Measurements from ENCODE around the gene THAP2. TPM values are rescaled to one million over a fixed set of nuclear protein-coding genes. Genes with fewer than 3 reads are reported as not detected.
A peak's percentile ranks its signal among the peaks of the same experiment; 100 is the strongest.

THAP2 gene
- total and polyA plus RNA-seq, 2 donors (not counting 3 experiments of a cell fraction or from before 2014, with no cell fraction given), result 1.4 to 4.4 TPM

- DNase-seq (ENCODE audit: low read depth, low spot score) (peak; percentile 93), FAIRE-seq (peak; percentile 85)
- H3K9me1 ChIP-seq (replicated peaks; ENCODE audit: control insufficient read depth, extremely low read depth, insufficient read depth, low read length), result no peaks in the 10 kb centered on the region
- H3K9ac ChIP-seq (replicated peaks; ENCODE audit: extremely low read depth, insufficient read depth, low read length), result peak within 1 kb of the TSS; percentile 39
- no peaks in the 10 kb centered on the region for H3K27me3 ChIP-seq (ENCODE audit: control insufficient read depth in 2 of 2, insufficient read depth in 2 of 2, low read length in 2 of 2)
- BruUV-seq (replicated peaks), result TSS peak; percentile 31
- dilution Hi-C loops (cut with MboI; ENCODE audit: extremely low pct_ligation_motif_present, low sequenced_read_pairs) (no loop called here), intact Hi-C loops (cut with micrococcal nuclease) (loop anchor here (1.0 to 2.0 kb wide), 4 partner anchors 21 to 69 kb away; partner anchors contain the start of genes RAB21 and ZFC3H1)
- H3K9me3 ChIP-seq (replicated peaks; ENCODE audit: control insufficient read depth, insufficient read depth, low read length), result no peaks in the 10 kb centered on the region
- peaks cover 4% of the 10 kb centered on the region for H3K4me1 ChIP-seq (ENCODE audit: control insufficient read depth, extremely low read depth, insufficient read depth, low read length)
- peak within 1 kb of the TSS; percentile 98 for H3K4me2 ChIP-seq (ENCODE audit: insufficient read depth, low read length)
- H3K4me3 ChIP-seq (replicated peaks in 1 of 3; ENCODE audit: insufficient read depth in 1 of 3, low read depth in 1 of 3, low read length in 3 of 3), result peak within 1 kb of the TSS; percentile 76 to 98 (median 91)
- ChIA-PET POLR2A (interaction anchor here (2.4 kb wide), 1 partner anchor 23 kb away, joined by 18 read pairs; the partner anchor contains the start of genes THAP2 and ZFC3H1), CTCF (interaction anchor here (0.7 to 4.6 kb wide), 12 partner anchors 13 to 294 kb away, joined by 3 to 59 read pairs (median 4); partner anchors contain the start of genes THAP2 and ZFC3H1)
- H3K27ac ChIP-seq (ENCODE audit: insufficient read depth, low read depth, low read length), result peak within 1 kb of the TSS; percentile 32
- TF ChIP-seq POLR2A (IDR thresholded peaks at IDR 0.05; ENCODE audit: low read depth, low read length), result peak; percentile 86
- TF ChIP-seq MYC (IDR thresholded peaks at IDR 0.05; ENCODE audit: low read depth, low read length), result no peak
- TF ChIP-seq CTCF (IDR thresholded peaks at IDR 0.05; ENCODE audit: extremely low read depth in 1 of 2, insufficient read depth in 1 of 2, low read depth in 1 of 2, low read length in 2 of 2), result peak in 1 of 2 donors; percentile 26
- TF ChIP-seq MAX (IDR thresholded peaks at IDR 0.05; ENCODE audit: insufficient read depth, insufficient read length), result peak; percentile 82
- peak; percentile 4 for TF ChIP-seq FOS (IDR thresholded peaks at IDR 0.05; ENCODE audit: borderline replicate concordance, insufficient read depth, low read length)
- TF ChIP-seq EZH2 (IDR thresholded peaks at IDR 0.05; ENCODE audit: borderline replicate concordance, low read depth, low read length, severe bottlenecking), result no peak
- TF ChIP-seq POLR2AphosphoS5 (IDR thresholded peaks at IDR 0.05; ENCODE audit: insufficient read depth, low read depth, low read length), result peak; percentile 60
- TF ChIP-seq GATA2 (IDR thresholded peaks at IDR 0.05; ENCODE audit: insufficient read depth, insufficient read length, low read depth, low read length), result no peak
- TF ChIP-seq JUN (IDR thresholded peaks at IDR 0.05; ENCODE audit: borderline replicate concordance, insufficient read depth, insufficient read length, low read depth), result no peak
- peak within 1 kb of the TSS; percentile 93 for H2AFZ ChIP-seq (ENCODE audit: low read depth, low read length)
- no peaks in the 10 kb centered on the region for H3K36me3 ChIP-seq (ENCODE audit: control insufficient read depth in 2 of 2, extremely low read depth in 1 of 2, insufficient read depth in 2 of 2, low read length in 2 of 2)
- H3K79me2 ChIP-seq (ENCODE audit: control insufficient read depth, insufficient read depth, low read length), result no peaks in the 10 kb centered on the region
- H4K20me1 ChIP-seq (replicated peaks; ENCODE audit: control insufficient read depth, extremely low read depth, insufficient read depth, low read length), result no peaks in the 10 kb centered on the region
These were observed 22.0 kb downstream of the THAP2 start, which contains the start of gene TMEM19 for GRCh38 chr12:71685914-71686657. Gene TMEM19 (plus strand): TSS chr12:71686082. CDS start chr12:71686681, 599 bp downstream.

All from endothelial cell of umbilical vein (primary cell).